ENCODE measurements around the gene SMAD4. TPM values are rescaled to one million over a fixed set of nuclear protein-coding genes. Genes with fewer than 3 reads are reported as not detected.

SMAD4 gene
- total and polyA plus RNA-seq, 2 of the 13 experiments (the other 11 are each of a cell fraction or from before 2014, with no cell fraction given): 70.2 to 72.0 TPM

GRCh38 chr18:51038110-51038509, 8.1 kb downstream of the SMAD4 start (continued):
- no peak for TF ChIP-seq GTF2F1 (IDR thresholded peaks at IDR 0.05; ENCODE audit: low read length)
- no peak for TF ChIP-seq ZNF251 (CRISPR knock-in tag; IDR thresholded peaks at IDR 0.05)
- peak; percentile 81 for TF ChIP-seq TBX2 (CRISPR knock-in tag; IDR thresholded peaks at IDR 0.05; ENCODE audit: borderline replicate concordance)
- TF ChIP-seq, protein P1, sequence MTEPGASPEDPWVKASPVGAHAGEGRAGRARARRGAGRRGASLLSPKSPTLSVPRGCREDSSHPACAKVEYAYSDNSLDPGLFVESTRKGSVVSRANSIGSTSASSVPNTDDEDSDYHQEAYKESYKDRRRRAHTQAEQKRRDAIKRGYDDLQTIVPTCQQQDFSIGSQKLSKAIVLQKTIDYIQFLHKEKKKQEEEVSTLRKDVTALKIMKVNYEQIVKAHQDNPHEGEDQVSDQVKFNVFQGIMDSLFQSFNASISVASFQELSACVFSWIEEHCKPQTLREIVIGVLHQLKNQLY (CRISPR knock-in tag; IDR thresholded peaks at IDR 0.05): peak; percentile 79
- TF ChIP-seq ZNF331 (CRISPR knock-in tag; IDR thresholded peaks at IDR 0.05): peak; percentile 65; the same call in 1 of the 2 replicates
- TF ChIP-seq, protein P2, sequence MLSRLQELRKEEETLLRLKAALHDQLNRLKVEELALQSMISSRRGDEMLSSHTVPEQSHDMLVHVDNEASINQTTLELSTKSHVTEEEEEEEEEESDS (CRISPR knock-in tag; IDR thresholded peaks at IDR 0.05; ENCODE audit: borderline replicate concordance): no peak
- TF ChIP-seq NAIF1 (CRISPR knock-in tag; IDR thresholded peaks at IDR 0.05; ENCODE audit: borderline replicate concordance): no peak
- TF ChIP-seq ELF3 (CRISPR knock-in tag; IDR thresholded peaks at IDR 0.05): peak; percentile 85
- TF ChIP-seq, protein P3, sequence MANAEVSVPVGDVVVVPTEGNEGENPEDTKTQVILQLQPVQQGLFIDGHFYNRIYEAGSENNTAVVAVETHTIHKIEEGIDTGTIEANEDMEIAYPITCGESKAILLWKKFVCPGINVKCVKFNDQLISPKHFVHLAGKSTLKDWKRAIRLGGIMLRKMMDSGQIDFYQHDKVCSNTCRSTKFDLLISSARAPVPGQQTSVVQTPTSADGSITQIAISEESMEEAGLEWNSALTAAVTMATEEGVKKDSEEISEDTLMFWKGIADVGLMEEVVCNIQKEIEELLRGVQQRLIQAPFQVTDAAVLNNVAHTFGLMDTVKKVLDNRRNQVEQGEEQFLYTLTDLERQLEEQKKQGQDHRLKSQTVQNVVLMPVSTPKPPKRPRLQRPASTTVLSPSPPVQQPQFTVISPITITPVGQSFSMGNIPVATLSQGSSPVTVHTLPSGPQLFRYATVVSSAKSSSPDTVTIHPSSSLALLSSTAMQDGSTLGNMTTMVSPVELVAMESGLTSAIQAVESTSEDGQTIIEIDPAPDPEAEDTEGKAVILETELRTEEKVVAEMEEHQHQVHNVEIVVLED (CRISPR knock-in tag; IDR thresholded peaks at IDR 0.05; ENCODE audit: borderline replicate concordance): no peak
- TF ChIP-seq ZNF274 (CRISPR knock-in tag; IDR thresholded peaks at IDR 0.05): no peak
- peak; percentile 73 for TF ChIP-seq FOXO1 (CRISPR knock-in tag; IDR thresholded peaks at IDR 0.05)
- no peak for TF ChIP-seq RFX3 (CRISPR knock-in tag; IDR thresholded peaks at IDR 0.05)
- TF ChIP-seq PCBP2 (optimal IDR thresholded peaks at IDR 0.05; ENCODE audit: low read depth, low read length, poor library complexity, severe bottlenecking): no peak
- peak; percentile 39; the same call in 1 of the 2 replicates for TF ChIP-seq RXRB (CRISPR knock-in tag; IDR thresholded peaks at IDR 0.05; ENCODE audit: borderline replicate concordance)
- TF ChIP-seq HOXD1 (CRISPR knock-in tag; IDR thresholded peaks at IDR 0.05): no peak
- TF ChIP-seq ZNF281 (CRISPR knock-in tag; IDR thresholded peaks at IDR 0.05; ENCODE audit: borderline replicate concordance): peak; percentile 57; the same call in 1 of the 2 replicates
- no peak for TF ChIP-seq BRCA1 (CRISPR knock-in tag; IDR thresholded peaks at IDR 0.05)
- TF ChIP-seq, protein P4, sequence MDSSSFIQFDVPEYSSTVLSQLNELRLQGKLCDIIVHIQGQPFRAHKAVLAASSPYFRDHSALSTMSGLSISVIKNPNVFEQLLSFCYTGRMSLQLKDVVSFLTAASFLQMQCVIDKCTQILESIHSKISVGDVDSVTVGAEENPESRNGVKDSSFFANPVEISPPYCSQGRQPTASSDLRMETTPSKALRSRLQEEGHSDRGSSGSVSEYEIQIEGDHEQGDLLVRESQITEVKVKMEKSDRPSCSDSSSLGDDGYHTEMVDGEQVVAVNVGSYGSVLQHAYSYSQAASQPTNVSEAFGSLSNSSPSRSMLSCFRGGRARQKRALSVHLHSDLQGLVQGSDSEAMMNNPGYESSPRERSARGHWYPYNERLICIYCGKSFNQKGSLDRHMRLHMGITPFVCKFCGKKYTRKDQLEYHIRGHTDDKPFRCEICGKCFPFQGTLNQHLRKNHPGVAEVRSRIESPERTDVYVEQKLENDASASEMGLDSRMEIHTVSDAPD (CRISPR knock-in tag; IDR thresholded peaks at IDR 0.05): peak; percentile 43; the same call in 1 of the 2 replicates
- no peak for TF ChIP-seq ZNF382 (CRISPR knock-in tag; IDR thresholded peaks at IDR 0.05; ENCODE audit: borderline replicate concordance)
- no peak for TF ChIP-seq ZFP36L2 (CRISPR knock-in tag; IDR thresholded peaks at IDR 0.05)
- no peak for TF ChIP-seq STAT5B (CRISPR knock-in tag; IDR thresholded peaks at IDR 0.05)
- TF ChIP-seq, protein P5, sequence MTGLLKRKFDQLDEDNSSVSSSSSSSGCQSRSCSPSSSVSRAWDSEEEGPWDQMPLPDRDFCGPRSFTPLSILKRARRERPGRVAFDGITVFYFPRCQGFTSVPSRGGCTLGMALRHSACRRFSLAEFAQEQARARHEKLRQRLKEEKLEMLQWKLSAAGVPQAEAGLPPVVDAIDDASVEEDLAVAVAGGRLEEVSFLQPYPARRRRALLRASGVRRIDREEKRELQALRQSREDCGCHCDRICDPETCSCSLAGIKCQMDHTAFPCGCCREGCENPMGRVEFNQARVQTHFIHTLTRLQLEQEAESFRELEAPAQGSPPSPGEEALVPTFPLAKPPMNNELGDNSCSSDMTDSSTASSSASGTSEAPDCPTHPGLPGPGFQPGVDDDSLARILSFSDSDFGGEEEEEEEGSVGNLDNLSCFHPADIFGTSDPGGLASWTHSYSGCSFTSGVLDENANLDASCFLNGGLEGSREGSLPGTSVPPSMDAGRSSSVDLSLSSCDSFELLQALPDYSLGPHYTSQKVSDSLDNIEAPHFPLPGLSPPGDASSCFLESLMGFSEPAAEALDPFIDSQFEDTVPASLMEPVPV (CRISPR knock-in tag; IDR thresholded peaks at IDR 0.05): no peak
- TF ChIP-seq REL (CRISPR knock-in tag; conservative IDR thresholded peaks at IDR 0.05): no peak
- no peak for TF ChIP-seq TCF7L2 (IDR thresholded peaks at IDR 0.05; ENCODE audit: low read depth, low read length)
